Kidney tubule cell (primary cell): ENCODE data around the gene PSMB5.
"Not testable (repeated sequence)": the region's sequence is repeated elsewhere in the genome, so short reads cannot be mapped to it uniquely, and the experiment has no call there.

Experiments used
- DNase-seq: peaks from one replicate; pipeline ENCODE4 v3.0.0-alpha.2; 2018; ENCODE audit warnings: low spot score

The PSMB5 gene

DNA sequence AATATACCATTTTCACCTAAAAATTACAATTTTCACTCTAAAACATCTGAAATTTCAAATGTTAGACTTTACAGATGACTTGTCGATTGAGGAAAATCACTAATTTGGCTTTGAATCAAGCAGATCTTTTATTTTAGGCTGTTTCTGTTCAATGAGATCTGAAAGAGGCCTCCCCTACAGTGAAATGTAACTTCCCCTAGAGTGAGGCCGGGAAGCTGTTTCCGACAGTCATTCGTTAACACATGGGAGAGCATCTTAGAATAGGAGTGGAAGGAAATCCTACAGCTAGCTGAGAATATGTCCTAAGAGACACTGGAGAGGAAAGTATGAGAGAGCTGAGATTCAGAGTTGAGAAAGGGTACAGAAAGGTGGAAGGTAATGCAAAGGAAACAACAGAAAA lies 19.1 kb downstream of the PSMB5 start:
- DNase-seq = no peak

DNA sequence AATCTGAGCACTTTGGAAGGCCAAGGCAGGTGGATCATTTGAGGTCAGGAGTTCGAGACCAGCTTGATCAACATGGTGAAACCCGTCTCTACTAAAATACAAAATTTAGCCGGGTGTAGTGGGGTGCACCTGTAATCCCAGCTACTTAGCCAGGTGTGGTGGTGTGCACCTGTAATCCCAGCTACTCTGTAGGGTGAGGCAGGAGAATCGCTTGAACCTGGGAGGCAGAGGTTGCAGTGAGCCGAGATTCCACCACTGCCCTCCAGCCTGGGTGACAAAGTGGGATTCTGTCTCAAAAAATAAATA lies 21.0 kb downstream of the PSMB5 start:
- DNase-seq = not testable (repeated sequence)

DNA sequence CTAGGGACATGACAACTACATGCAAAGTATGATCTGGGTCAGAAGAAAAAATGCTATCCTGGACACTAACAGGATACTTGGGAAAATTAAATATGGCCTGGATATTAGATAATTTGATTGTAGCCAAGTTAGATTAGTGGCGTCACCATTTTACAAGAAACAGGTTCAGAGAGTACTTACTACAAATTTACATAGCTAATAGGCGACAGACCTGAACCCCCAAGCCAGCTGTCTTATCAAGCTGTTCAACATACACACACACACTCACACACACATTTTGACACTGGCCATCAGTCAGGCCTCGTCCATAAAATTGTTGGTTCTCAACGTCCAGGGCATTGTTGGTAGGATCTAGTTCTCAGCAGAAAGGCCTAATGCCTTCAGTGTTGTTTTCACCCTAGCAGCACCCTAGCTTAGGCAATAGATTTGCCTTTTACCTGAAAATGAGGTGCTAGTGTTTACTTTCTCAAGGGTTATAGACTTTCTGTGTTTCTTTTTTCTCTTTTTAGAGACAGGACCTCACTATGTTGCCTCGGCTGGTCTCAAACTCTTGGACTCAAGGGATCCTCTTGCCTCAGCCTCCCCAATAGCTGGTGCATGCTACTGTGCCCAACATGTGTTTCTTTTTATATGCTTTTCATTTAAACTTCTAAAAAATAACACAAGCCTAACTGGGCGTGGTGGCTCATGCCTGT lies 21.5 kb downstream of the PSMB5 start:
- no peak for DNase-seq

DNA sequence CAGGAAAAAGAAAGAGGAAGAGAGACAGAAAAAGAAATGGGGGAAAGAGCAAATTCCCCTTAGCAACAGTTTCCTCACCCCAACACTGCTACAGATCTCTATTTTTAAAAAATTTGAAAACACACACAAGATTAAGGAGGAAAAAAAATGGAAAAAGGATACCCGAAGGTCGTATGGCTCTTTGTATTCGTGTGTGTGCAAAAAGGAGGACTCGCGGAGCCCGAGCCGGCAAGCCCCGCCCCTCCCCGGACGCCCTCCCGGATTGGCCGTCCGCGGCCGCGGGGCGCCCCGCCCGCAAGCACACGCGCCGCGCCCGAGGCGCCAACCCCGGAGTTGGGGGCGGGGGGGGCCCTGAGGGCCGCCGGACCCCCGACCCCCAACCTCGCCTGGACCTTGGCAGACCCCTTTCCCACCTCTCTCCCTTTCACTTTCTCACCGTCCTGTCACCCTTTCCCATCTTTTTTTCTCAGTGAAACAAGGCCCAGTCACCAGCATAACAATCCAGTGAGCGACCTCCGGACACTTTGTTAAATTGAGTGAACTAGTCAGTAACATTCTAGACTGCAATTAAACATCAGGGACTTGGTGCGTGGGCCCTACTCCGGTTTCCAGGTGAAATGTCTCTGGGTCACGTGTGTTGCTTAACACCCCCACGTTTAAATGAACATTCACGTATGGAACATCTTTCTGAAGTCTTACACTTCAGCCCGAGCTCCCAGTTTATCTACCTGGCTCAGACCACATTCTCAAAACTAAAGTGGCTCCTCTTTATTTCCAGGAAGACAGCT lies 24.6 kb downstream of the PSMB5 start, which contains the start of gene C14orf93:
Gene C14orf93, minus strand, starts transcription at position 205 of the 788 bp plus-strand sequence. CDS start 11,120 bp downstream, outside the sequence.
- peak; percentile 74 for DNase-seq

DNA sequence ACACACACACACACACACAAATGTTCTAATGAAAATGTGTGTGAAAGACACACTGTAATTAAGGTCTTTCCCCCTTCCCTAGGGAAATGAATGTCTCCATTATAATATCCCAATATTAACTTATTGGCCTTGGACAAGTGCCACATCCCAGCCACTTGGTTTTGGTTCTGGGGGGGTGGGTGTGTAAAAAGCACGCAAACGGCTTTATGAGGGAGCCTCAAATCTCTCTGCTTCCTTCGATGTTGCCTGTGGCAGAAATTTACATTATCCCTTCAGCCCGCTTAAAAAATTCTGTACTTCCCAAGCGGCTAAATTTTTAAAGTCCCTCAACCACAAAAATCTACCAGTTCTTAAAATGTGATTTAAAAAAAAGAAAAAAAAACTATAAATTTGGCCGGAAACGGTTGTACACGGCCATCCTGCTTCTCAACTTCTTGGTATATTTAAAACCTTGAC lies 25.2 kb downstream of the PSMB5 start:
- no peak for DNase-seq

DNA sequence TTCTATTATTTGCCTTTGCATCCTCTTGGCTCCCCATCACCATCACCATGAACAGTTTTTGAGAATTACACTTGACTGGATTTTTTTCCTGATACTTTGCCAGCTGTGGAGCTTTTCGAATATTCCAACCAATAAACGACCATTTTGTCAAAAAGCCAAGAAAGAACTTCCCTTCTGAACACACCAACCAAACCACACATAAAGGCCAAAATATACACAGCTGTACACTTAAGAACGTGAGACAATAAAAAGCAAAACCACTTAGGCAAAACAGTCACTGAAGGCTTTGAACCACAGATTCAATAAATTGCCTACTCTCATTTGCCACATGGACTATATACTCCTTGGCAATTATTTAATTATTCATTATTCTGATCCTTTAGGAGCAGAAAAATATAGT lies 25.9 kb downstream of the PSMB5 start:
- DNase-seq = no peak

DNA sequence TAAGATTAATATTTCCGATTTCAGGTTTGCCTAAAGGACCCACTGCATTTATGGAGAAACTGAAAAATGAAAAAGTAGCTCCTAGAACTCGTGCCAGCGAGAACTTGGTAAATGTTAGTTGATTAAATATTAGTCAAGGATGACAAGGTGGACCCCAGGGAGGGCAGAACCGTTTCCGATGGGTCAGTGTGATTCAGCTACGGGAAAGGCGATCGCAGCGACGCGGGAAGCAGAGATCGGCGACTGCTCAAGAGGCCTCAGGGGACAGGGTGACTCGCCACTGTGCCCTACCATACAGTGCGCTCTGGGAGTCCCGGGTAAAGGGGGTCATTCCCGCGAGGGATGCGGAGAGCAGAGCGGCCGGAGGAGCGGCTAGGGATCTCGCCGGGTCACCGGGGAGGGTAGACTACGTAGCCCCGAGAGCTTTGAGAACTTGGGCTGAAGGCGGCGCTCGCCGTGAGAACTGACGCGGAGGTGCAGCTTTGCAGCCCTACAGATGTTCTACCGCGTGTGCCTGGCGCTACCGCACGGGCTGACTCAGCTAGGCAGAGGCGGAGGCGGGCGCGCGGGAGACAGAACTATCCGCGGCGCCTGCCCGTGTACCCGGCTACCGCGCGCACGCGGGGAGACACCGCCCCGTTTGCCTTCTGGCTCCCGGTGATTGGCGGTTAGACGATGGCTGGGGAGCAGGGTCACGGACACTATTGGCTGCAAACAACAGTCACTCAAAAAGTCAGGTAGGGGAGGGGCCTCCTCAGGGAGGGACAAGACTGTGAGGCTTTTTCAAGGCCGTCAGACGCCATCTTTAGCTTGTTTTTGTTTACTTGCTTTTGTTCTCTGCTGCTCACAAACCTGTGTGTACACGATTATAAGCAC lies 27.9 kb downstream of the PSMB5 start:
- peak; percentile 98 for DNase-seq

DNA sequence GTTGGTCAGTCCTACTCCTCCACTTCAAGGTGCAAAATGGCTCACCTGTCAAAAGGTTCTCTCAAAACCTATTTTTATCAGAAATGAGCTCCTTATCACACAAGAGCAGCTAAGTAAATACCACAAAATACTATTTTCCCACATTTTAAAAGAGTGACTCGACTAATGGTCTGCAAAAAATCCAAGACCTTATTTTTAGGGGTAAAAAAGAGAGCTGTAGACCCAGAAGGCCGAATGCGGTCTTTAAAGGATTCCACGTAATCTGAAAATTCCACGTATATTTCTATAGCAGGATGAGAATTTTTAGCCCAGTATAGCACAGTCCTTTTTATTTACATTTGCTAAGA lies 28.5 kb downstream of the PSMB5 start:
- no peak for DNase-seq

DNA sequence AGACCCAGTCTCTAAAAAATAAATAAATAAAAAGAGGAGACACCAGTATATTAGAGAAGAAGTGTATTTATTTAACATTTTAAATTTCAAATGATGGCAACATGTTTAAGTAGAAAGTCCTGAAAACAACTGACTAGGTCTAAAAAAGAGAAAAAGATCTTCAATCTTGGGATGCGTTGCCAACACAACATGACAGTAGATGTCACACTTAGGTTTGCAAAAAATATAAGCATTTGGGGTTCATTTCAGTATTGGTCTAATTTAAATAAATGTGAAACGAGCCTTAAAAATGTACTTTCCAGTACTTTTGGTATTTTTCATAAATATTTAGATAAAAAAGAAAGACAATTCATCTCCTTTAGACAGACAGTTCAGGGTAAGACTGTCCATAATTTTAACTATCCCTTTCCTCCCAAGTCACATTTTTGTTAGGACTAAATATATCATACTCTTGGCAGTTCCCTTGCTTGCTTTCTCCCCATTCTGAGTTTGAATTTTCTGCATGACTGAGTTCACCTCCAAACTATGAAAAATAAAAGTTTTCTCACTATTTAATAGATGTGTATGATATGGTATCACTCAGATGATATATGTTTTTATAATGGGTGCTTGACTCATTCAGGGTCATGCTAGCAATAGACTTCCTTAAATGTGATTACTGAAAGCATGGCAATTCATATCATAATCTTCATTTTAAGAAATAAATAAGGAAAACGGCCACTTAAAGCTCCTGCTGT lies 29.1 kb downstream of the PSMB5 start:
- DNase-seq = no peak

DNA sequence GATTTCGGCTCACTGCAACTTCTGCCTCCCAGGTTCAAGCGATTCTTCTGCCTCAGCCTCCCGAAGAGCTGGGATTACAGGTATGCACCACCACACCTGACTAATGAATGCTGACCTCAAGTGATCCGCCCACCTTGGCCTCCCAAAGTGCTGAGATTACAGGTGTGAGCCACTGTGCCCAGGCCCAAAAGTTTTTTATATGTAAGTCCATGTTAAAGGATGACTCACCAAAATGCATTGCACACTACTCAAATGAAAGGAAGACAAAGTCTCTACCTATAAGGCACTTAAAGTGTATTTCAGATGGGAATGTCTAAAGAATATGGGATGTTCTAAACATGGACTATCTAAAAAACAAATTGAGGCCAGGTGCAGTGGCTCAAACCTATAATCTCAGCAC lies 30.4 kb downstream of the PSMB5 start:
- DNase-seq = not testable (repeated sequence)

DNA sequence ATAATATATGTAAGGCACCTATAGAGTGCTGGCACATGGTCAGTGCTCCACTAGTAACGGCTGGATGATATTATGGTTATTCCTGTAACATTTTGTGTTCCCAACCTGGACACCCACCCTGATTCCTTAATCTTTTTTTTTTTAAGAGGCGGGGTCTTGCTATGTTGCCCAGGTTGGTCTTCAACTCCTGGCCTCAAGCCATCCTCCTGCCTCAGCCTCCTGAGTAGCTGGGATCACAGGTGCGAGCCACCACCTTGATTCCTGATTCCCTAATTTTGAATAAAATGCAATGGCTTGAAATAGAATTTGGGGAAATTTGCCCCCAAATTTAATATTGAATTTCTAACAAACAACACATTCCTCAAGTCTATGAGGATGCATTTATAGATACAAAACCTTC lies 32.1 kb downstream of the PSMB5 start:
- DNase-seq = no peak

DNA sequence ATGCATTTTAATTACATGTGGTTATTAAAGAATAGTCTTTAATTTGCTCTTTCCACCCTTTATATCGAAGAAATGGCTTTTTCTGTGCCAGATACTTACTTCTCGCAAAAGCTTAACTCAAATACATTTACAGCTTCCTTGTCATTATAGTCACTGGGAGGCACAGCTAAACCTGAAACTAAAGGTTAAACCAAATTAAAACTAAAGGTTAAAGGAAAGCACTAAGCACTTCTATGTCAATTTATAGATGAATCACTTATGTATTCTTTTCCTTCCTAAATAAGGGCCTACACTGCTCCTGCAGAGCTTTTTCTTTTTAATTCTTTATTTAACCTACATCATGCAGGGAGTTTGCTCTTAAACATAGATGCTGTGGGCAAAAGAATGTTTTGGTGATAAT lies 33.8 kb downstream of the PSMB5 start:
- DNase-seq = no peak

DNA sequence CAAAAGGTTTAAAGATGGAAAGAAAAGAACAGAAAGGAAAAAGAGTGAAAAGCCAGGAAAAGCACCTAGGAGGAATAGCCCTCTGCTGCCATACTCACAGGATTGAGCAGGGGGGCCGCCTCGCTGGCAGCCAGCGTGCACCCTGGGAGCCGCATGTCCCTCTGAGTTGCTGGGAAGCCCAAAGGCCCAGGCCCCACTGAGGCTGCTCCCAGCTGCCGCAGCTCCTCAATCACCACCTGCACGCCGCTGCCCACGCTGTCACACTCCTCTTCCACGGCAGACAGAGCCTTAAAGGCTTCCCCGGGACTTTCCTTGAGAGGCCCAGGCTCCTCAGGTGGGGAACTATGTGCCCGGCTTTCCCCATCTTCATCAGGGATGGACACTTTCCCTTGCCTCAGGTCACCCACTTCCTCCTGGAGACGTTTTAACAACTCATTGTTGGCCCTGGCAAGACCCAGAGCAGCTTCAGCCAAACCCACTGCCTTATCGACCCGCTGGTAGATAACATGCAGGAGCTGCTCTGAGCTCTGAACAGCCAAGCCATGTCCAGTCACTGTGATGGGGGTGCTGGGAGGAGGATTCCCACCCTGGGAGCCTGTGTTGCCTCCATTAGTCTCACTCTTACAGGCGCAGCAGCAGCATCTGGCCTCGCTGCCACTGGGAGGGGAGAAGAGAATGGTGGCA lies 36.2 kb downstream of the PSMB5 start:
- no peak for DNase-seq

DNA sequence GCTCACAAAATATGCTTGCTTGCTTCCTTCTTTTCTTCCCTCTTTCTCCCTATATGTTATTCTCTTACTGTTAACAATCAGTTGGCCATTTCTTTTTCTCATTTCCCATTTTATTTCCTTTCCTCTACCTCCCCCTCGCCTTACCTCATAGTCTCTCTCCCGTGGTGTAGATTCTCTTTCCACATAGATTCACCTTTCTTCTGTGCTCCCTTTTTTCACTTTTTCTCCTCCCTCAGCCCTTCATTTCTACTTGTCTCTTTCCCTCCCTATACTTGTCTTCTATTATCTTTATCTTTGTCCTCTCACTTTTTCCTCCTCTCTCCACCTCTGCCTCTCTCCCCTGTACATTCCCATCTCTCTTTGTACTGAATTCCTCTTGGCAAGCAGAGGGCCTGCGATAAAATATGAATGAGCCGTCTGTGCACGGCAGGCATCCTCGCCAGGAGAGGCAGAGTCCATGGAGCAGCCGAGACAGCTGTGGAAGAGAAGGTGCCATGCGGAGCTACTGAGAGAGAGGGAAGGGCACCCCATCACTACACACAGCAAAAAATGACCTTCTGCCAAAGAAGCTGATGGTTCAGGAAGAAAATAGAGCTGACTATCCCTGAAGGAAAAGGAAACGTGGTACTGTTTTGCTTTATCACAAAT lies 36.9 kb downstream of the PSMB5 start:
- no peak for DNase-seq

DNA sequence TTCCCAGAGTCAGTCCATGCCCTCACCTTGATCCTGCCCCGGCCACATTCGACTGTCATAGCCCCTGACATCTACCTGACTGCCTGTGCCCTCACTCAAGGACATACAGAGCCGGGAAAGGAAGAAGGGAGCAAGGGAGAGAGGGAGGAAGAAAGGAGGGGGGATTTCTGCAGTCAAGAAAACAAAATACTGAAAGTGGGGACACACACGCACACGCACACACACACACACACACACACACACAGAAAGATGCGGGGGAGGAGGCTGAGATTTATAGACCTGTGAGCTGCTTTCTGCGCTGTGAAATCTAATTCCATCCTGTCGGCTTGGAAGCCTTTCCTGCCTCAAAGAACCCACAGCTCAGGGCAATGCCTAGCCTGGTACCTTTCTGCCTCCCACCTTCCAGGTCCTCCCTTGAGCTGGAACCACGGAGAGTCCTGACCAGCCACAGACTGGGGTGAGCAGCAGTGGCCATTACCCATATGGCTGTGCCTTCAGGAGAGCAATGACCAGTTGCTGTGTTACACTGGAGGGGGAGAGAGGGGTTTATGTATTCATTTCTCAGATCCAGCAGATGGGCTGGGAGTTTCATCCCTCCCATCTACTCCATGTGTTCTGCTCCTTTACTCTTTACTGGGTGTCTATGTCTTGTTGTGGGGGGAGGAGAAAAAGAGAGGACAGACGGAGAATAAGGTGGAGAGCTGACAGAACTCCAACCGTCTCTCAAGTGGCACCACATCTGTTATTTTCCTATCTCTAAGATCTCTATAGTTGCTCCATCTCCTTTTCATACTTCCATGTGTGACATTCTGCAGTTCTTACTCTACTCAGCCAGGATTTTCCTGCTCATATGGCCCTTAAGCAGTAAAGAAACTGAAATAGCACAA lies 37.7 kb downstream of the PSMB5 start:
- DNase-seq = no peak

DNA sequence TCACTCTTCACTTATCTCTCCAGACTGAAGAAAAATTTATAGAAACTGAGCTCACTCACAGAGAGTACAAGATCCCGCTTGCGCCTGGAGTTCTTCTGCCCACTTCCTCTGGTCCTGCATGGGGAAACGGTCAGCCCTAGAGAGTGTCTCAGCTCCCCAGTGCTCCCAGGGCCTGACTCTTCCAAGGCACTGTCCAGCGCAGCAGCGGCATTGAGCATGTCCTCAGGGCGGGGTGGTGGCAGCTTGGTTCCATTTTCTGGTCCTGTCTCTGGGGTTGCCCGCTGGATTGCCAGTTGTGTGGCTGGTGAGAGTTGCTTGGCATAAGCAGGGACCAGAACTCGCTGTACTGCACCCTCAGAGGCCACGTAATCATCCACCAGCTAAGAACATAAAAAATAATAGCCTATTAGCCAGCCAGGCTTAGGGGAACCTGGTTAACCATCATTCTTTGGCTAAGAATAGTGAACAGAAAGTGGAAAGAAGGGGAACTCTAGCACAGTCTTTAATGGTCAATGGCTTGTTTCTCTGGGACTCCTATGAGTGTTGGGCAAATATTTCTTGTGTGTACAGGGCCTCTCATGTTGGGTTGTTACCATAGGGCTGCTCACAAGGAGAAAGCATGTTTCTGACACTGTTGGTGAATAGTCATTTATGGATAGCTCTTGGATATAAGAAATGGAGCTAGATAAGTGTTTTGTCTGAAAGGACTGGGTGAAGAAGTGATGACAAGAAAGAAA lies 38.6 kb downstream of the PSMB5 start:
- DNase-seq = no peak

DNA sequence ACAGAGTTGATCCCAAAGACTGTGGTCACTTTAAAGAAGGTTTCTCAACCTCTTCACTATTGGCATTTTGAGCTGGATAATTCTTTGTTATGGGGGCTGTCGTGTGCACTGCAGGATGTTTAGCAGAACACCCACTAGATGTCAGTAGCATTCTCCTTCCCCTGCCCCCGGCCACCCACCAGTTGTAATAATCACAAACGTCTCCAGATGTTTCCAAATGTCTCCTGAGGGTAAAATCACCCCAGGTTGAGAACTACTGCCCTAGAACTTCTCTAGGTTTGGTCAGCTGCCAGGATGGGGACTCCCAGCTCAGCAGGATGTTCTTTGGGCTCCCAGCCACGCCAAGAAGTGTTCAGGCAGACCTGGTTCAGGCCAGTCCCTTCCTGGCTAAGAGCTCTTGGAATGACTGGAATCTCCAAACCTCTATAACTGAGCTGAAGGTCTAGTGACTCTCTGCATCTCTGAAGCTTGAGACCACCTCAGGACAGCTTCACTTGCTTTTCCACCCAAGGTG lies 39.9 kb downstream of the PSMB5 start:
- DNase-seq = peak; percentile 26

DNA sequence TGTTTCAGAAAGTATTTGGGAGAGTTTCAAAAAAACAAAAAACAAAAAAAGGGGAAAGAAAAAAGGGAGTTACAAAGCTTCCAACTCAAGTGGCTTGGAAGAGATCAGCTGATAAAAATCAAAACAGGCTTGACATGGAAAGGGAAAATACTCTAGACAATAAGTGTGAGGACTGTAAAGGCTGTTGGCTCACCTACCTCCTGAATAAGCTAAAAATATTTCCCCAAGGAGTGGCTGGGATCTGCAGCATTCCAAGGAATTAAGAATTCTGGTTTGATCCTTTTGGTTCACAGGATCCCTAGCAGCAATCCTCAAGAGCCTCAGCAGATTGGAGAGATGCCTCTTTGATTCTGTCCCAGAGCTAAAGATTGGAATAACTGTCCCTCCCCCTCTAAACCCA lies 41.2 kb downstream of the PSMB5 start:
- DNase-seq = no peak

DNA sequence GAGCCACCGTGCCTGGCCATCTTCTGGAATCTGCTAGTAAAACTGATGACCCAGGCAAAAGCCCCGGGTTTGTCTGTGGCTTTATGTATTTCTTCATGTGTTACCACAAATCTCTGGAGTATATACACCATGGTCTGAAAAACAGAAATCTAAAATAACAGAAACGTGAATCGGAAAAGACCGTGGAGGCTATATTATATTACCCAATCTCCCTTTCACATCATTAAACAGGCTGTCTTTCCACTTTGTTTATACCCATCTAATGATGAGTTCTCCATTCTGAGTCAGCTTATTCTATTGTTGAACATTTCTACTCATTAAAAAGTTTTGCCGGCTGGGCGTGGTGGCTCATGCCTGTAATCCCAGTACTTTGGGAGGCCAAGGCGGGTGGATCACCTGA lies 42.8 kb downstream of the PSMB5 start:
- DNase-seq = no peak
